ENCODE data around the gene PEPD.

PEPD gene

DNA sequence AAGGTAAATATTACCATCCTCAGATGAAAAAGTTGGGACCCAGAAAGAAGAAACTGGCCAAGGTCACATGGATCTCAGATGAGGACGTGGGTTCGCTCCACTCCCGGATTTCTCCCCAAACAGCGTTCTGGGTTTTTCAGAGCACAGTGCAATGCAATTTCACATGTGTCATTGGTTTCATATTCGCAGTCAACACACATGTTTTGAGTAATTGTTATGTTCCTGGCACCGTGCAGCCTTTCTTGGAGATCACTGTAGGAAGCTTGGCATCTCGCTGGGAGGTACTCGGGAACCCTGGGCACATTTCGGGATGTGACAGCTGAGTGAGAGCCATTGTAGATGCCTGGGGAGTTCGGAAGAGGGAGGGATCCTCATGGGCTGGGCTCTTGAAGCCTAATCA lies 174.3 kb downstream of the PEPD start:
- DNase-seq: no peak

DNA sequence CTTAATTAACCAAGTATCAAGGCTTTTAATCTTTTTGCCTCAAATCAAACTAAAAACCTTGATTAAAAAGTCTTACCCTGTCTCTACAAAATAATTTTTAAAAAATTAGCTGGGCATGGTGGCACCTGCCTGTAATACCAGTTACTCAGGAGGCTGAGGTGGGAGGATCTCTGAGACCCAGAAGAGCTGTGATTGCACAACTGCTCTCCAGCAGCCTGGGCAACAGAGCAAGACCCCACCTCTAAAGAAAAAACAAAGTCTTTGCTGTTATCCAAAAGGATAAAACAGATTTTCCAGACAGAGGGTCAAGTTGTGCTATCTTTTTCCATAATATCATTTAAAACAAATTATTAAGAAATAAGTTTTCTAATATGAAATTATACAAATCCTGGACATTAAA lies 174.9 kb downstream of the PEPD start:
- DNase-seq: no peak

DNA sequence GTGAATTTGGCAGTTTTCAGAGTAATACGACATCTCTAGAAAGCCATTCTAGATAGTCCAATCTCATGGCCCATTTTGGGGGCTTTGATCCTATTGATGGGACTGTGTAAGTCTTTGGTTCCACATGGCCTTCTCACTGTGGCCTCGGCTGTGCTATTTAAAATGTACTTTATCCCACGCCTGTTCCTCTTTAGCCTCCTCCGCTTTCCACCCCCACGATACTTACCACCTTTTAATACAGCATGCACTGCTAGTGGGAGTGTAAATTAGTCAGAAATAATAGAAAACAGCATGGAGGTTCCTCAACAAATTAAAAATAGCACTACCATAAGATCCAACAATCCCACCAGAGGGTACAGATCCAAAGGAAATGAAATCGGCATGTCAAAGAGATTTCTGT lies 176.4 kb downstream of the PEPD start:
- no peak for DNase-seq

DNA sequence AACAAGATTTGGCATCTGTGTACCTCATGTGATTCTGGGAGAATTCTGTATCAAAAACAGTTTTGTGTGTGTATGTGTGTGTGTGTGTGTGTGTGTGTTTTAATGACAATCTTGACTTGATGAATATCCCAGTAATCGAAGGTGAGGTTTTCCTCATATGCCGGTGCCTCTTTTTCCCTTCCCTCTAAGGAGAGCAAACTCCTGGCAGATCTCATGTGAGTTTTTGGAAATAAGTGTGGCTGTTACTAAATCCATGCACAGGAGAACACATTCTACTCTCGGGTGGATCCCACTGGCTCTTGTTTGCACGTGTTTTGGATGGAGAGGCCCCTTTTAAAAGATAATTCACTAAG lies 177.0 kb downstream of the PEPD start:
- DNase-seq: no peak

DNA sequence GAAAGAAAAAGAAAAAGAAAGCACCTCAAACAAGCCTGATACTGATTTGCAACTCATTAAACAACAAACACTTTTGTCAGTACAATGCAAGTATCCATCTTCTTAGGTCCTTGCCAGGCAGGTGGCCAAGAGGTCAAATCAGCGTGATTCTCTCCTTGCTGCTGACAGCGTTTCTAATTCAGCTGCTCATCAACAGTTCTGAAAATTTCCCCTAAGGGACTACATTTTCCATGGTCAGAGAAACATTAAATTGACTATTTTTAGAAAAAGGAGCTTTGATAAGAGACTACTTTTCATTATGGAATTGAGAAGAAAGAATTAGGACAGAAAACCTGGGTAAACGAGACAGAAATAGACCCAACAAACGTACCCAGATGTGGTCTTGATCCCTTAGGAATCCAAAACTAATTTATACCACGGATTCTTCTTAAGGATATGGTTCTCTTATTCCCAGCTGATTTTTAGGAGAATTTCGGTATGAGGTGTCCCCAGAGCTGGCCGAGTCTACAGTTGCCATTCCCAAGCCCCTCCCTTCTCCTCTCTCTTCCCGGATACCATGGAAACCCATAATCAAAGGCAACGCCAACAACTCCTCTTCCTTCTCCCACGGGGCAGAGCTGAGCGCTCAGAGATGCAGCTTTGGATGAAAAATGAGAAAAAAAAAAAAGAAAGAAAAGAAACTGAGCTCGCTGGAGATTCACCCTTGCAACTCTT lies 177.6 kb downstream of the PEPD start:
- no peak for DNase-seq

DNA sequence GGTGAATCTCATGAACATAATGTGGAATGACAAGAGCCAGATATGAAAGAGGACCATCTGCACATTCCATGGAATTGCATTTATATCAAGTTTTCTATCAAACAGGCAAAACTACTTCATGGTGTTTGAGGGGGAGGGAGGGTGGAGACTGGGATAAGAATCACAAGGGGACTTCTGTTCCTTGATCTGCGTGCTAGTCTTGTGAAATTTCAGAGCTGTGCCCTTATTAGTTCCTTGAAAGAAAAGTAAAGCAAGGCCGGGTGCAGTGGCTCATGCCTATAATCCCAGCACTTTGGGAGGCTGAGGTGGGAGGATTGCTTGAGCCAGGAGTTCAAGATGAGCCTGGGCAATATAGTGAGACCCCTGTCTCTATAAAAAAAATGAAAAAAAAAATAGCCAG lies 178.3 kb downstream of the PEPD start:
- DNase-seq: no peak

DNA sequence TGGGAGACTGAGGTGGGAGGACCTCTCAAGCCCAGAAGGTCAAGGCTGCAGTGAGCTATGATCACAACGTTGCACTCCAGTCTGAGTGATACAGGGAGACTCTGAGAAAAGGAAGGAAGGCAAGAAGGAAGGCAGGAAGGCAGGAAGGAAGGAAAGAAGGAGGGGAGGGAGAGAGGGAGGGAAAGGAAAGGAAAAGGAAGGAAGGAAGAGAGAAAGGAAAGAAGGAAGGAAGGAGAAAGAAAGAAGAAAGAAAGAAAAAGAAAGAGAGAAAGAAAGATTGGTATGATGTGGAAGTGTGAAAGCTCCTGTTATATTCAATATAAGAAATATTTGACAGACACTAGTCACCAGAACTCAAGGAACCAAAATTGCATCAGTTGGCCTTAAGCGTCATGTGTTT lies 180.6 kb downstream of the PEPD start:
- no peak for DNase-seq

DNA sequence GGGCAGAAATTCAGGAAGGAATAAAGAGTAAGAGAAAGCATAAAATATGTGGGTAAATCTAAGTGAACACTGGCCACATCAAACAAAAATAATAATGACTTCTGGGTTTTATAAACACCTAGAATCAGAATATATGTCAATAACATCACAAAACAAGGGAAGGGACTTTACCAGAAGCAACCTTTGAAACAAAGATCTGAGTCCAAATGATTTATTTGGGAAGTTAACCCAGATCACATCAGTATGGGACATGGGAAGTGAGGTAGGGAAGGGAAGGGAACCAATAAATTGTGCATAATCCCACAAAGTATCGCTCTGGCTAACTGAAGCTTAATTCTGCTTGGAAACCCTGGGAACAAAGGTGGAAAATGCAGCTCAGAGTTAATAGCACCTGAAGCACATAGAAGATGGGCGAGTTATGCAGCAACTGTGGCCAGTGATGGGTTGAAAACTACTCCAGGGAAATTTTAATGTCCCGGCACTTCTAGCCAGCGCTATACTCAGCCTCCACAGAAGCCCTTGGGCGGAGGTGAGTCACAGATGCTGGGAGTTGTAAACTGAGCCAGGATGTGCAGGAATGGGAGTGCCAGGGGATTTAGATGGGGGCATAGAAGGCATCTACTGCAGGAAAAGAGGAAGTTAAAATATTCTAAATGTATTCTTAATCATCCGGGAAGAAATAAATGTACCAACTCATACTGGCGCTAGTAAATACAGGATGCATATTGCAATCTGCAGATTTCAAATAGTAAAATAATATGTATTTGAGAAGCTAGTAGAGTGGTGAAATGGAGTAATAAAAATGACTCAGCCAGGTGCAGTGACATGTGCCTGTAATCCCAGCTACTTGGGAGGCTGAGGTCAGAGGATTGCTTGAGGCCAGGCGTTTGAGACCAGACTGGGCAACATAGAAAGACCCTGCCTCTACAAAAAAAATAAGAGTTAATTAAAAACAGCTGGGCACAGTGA lies 182.3 kb downstream of the PEPD start:
- DNase-seq: no peak

Measured in NCI-H510A (cell line).